ENCODE data around the gene LHFPL3.

Gene LHFPL3

DNA sequence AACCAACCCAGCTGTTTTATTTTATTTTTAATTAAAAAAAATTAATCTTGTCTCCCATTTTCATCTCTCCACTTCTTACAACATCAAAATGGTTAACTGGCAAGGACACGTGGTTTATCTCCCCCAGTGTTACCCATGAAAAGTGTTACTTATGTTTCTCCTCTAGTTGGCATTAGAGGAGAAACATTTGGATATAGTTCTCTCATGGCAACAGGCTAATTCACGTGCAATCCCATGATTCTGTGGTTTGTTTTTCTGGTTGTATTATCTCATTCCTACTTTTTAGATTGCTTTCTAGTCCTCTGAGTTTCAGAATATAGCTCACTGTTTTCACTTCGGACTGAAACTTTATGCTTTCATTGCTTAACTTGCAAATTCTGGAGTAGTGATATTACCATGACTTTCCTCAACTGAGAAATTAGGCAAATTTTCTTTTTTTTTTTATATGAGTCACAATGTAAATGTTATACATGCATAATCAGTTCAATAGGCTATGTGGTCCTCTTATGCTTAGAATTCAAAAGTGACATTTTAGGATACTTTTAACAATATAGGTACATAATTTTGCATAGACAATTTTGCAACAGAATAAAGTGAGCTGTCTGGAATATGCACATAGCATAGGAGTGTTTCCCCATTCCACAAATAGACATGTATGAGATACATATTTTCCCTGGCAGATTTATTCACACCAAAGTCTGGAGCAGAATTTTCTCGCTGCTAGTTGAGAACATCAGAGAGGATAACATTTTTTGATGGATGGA lies 43.0 kb downstream of the LHFPL3 start:
- DNase-seq, result no peak

DNA sequence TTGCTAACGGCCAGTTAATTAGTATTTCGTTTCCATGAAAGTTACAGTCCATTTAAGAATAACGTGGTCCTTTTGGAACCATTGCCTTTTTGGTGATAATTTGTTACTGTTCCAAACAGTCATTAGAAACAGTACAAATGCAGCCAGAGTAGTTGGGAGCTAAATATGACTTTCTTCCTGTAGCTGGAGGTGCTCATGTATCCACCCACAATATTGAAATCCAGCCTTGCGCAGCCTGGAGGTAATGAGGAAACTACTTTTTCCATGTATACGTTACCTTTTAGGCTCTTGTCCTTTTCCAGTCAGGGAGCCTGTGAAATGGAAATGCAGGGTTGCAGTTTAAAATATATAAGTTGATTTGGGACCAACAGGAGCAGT lies 43.6 kb downstream of the LHFPL3 start:
- no peak for DNase-seq

DNA sequence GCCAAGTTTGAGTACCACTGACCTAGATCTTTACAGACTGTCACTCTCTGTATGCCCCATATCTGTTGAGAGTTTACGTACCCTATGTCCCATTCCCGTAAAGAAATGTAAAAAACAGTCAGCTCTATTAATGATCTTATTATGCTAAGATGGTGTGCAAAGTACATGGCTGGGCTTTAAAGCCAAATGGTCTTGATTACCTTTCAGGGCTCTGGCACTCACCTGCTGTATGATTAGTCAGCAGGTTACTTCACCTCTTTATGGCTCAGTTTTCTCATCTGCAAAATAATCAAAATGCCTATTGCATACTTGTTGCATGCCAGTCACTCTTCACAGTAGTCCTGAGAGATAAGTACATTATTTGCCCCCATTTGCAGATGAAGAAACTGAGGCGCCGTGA lies 54.2 kb downstream of the LHFPL3 start:
- no peak for DNase-seq

DNA sequence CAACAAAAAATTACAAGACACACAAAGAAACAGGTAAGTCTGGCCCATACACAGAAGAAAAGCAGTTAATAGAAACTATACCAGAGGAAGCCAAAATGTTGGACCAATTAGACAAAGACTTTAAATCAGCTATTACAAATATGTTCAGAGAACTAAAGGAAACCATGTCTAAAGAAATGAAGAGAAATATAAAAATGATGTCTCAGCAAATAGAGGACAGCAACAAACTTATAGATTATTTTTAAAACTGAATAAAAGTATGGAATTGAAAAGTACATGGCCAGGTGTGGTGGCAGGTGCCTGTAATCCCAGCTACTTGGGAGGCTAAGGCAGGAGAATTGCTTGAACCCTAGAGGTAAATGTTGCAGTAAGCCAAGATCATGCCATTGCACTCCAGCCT lies 58.5 kb downstream of the LHFPL3 start:
- DNase-seq, result no peak

DNA sequence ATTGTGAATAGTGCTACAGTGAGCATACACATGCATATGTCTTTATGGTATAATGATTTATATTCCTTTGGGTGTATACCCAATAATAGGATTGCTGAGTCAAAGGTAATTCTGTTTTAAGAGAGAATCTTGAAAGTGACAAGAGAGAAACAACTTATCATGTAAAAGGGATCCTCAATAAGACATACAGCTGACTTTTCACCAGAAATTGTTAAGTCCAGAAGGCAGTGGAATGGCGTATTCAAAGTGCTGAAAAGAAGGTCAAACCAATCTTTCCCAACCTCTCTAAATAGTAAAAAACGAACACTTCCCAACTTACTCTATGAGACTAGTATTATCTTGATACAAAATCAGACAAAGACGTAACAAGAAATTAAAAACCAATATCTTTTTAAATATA lies 59.8 kb downstream of the LHFPL3 start:
- no peak for DNase-seq

DNA sequence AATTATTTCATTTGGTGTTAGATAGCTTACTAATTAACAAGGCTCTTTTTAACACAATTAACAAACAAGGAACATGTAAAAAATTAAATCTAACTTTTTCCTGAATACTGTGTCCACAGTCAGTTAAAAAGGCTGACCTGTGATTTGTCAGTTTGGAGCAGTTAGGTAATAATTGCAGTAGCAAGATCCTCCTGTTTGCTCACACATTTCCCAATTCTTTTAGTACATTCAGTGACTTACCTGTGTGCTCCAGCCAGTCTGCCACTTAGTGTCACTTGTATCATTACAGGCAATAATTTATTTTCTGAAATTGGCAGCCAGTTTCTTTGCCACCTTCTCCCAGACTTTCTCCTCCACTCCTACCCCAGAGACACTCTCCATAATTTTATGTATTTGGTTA lies 66.8 kb downstream of the LHFPL3 start:
- DNase-seq, result no peak

DNA sequence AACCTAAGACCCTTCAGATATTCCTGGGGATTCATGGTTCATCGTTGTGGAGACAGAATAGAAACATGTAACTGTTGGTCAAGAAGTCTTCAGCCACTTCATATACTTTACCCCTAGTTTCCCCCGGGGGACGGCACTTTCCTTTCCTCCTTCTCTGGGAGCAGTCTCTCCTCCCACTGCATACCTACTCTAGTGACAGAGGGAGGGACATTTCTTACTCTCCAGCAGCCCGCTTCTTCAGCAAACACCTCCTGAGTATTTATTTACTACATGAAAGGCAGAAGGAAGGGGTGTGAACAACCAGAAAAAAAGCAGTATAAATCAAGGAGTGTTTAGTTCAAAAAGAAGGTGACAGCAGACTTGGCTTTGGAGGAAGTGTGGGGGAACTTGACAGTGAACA lies 69.0 kb downstream of the LHFPL3 start:
- DNase-seq, result no peak

DNA sequence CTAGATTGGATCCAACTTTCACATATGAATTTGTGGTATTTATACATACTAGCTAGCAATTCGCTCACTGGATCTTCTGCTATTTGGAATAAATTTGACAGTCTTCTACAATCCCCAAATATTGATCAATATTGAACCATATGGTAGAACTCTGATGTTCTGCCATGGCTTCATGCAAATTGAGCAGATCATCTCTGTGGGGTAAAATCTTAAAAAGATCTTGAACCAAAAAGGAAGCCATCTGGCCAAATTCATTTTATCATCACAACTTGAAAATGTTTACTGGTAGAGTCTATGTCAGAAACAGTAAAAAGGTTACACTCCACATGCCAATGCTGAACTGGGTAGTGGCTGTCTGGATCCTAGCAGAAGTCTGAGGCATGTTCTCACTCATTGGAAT lies 80.0 kb downstream of the LHFPL3 start:
- DNase-seq, result no peak

DNA sequence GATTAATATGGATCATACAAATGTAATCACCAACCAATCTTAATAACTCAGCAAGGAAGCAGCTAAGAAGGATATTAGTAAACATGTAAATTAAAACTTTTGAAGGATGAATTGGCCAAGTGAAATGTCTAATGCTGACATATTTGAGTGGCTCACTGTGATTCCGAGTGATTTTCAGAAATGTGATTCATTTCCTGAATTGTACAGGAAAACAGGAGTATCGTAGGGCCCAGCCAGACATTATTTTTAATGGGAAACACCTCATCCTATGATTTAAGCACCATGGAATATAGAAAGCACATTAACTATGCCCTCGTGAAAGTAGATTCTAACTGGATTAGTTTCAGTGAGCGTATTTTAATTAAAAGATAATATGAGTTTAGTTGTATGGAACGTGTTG lies 82.3 kb downstream of the LHFPL3 start:
- DNase-seq, result no peak

DNA sequence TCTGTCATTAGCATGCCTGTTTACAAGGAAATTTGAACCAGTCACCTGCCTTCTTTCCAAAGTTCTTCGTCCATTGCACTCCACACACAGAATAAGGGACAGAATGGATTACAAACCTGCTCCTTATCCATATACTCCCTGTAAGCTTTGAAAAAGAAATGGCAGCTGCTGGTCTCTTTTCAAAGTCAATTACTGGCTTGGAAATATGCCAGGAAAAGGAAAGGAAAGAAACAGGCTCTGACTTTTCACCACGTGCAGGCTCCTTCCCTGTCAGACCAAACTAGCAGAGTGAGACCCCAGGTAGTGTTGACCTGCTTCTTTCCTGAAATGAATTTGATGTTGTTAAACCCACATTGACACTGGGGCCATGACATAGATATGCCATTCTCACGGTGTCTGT lies 84.5 kb downstream of the LHFPL3 start:
- no peak for DNase-seq

DNA sequence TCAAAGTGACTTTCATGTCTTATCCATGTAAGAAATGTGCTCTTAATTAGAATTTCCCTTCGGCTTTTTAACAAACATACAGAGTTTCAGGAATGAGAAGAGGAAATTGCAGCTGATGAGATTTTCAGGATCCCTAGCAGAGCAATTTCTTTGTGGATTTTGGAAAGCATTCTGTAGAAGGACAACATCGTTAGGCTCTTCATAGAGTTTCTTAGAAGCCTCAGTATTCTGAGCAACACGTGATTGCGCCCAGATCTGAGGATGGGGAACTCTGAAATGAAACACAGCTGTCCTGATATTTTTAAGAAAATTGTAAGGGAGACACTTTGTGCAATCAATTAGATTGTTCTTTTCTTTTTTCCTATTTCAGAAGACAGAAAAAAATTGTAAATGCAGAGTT lies 85.8 kb downstream of the LHFPL3 start:
- DNase-seq, result no peak

DNA sequence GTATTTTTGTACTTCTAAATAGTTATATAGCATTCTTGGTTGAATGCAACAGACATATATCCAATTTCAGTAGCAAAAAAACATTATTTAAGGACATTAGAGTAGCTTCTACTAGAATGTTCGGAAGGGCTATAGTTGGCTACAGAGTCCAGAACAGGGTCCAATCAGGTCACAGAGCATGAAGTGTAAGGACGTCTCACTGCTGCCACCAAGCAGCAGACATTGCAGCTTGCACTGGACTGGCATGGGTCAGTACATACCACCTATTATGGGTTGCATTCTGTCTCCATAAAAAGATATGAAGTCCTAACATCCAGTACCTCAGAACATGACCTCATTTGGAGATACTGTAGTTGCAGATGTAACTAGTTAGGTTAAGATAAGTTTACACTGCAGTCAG lies 87.3 kb downstream of the LHFPL3 start:
- no peak for DNase-seq

DNA sequence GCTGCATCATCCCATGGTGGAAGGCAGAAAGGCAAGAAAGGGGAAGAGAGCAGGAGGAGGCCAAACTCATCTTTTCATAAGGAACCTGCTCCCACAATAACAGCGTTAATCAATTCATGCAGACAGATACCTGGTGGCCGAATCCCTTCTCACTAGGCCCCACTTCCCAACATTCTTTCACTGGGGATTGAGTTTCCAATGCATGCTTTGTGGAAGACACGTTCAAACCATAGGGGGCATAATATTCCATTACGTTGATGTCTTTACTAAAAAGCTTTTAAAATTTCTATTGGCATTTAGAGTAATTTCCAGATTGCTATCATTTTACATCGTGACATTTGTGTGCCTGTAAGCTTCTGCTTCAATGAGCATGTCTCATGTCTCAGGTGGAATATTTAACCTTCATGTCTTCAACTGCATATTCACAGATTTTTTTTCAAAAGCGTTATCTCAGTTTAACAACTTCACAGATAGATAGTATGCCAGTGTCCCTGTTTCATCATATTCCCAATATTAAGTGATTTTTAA lies 88.5 kb downstream of the LHFPL3 start:
- no peak for DNase-seq

DNA sequence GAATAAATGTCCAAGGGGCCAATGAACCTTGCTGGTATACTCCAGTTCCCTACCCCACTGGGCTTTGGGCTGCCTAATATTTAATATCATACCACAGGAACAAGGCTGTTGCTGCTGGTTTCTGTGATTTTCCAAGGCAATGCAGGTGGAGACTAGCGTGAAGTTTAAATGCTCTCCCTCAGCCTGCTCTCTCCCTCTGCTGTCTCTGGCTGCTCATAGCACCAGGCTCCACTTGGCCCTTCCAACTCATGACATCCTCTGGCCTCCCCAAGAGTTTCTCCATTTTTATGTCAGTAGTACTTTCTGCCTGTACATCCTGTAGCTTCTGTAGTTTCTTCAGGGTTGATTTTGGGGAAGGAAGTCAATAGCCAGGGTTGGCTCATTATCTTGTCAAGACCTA lies 103.5 kb downstream of the LHFPL3 start:
- DNase-seq, result no peak

DNA sequence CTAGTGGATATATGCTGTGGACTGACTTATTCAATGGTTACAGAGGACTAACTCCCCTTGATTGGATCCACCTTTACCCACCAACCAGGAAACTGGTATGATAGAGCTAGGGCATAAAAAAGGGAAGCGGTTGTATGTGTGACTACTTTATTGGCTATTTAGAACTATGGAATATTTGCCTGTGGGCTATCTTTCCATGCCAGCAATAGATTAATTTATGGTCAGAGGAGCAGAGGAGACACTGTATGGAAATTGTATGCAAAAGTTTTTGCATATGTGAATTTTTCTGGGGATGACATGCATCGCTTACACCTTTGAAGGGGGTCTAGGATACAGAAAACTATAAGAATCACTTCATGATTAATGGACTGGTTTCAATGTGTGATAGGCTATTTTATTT lies 105.7 kb downstream of the LHFPL3 start:
- DNase-seq, result no peak

DNA sequence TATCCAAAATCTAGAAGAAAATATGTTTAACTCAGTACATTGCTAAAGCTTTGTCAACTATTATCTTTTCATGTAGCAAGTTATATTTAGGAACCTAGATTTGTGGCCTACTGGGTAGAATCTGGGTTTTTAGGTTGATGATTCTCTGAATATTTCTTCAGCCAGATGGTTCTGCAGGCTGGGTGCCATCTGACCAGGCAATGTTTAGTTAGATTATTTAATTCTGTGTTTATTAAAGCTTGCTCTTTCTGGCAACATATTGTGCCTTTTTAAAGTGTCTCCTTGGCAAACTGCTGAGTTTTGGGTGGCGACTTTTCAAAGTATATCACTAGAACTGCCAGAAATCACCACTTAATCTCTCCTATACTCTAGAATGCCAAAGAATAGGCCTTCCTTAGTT lies 114.1 kb downstream of the LHFPL3 start:
- DNase-seq, result no peak

DNA sequence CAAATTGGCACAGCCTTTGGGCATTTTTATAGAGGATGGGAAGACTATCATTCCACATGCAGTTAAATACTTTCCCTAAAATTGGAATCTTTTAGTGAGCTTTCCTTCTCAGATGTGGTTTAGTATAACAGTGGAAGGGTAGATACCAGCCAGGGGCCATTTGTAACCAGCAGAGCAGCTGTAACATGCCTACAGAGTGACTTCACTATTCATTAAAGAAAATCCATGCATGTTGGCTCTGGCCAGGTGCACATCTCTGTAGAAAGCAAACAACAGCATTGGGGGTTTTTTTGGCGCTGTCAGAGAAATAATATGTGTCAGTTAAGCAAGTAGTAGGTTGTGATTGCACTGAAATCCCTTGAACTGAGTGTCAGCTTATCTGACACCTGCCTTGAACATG lies 115.6 kb downstream of the LHFPL3 start:
- DNase-seq, result no peak

DNA sequence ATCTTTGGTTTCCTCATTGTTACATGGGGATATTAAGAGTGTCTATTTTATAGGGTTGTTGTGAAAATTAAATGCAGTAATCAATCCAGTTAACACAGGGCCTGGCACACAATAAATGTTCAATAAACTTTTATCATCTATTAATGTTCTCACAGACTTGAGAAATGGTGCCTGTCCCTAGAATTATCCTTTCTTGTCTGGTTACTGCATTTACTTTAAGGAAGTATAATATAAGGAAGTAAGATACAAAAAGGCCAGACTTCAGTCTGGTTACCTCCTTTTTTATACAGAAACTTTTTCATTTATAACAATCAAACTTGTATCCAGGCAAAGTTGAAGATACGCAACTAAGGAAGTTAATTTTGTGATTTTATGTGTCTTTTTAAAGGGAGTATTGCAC lies 117.0 kb downstream of the LHFPL3 start:
- no peak for DNase-seq

DNA sequence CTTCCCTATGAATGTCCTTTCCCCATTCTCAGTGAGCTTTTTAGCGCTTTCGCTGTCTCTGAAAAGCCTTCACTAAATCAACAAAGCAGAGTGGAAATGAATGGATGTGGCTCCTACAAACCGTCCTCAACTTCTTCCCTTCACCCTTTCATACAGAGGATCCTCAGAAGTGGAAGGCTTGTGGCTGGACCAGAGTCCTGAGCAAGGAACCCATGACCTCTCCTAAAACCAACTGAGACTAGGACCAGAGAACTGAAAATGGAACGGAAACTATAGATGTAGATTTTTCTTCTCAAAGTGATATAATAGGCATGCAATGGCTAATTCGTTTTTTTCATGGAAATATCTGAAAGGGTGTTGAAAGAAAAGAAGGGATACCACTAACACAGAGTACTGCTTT lies 122.5 kb downstream of the LHFPL3 start:
- DNase-seq, result no peak

DNA sequence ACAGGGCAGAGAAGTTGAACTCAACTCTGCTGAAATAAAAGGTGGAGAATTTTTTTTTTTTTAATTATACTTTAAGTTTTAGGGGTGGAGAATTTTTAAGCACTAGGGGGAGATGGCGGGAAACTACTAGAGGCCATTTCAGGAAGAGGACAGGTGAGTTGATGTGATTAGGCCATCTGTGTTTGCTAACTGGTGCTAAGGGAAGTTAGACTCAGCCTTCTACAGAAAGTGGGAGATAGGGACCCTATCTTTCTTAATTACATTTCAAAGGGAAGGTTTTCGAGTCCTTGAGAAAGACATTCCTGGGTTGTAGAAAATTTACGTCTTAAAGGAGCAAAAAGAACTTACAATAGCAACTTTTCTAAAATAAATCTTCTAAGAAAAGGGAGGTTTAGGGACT lies 124.8 kb downstream of the LHFPL3 start:
- no peak for DNase-seq

DNA sequence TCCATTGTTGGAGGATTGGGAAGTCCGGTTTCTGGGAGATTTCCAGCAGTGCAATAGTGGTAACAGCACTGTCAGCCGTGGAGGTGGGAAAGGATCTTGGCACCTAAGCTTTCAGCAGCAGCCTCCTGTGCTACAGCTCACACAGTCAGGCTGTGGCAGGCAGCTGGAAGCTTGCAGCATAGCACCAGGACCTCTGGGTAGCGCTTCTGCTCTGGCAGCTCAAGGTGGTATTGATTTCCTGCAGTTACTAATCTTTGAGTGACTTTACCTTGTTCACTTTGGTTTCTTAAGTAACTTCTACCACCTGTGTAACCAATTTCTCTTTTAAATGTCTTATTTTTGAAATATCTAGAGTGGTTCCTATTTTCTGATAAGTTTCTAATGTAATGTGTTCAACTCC lies 130.5 kb downstream of the LHFPL3 start:
- no peak for DNase-seq

DNA sequence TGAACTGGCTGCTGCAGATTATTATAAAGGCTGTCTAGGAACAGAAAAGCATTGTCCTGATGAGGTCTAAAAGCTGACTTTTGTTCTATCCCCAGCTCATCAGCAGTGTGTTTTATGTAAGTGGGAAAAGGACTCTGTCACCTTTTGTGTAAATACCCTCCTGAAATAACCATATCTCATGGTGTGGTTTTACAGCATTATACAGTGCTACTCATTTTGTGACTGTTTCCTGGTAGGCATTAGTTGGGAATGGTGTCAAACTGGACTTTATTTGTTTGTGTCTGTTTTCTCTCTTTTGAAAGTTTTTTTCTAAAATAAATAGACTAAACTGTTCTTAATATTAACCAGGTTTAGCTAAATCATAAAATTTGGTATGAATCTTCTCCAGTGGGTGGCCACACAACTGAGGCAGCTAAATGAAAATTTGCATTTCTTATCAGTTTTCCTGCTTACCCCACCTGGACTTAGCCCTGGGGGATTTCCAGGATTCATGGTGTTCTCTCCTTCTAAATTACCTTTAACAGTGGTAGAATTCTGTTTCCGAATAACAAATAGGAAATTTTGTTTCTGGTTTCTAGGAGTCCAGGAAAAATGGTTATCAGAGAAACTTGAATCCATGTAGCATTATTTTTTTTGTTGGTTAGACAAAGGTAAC lies 140.9 kb downstream of the LHFPL3 start:
- DNase-seq, result no peak

DNA sequence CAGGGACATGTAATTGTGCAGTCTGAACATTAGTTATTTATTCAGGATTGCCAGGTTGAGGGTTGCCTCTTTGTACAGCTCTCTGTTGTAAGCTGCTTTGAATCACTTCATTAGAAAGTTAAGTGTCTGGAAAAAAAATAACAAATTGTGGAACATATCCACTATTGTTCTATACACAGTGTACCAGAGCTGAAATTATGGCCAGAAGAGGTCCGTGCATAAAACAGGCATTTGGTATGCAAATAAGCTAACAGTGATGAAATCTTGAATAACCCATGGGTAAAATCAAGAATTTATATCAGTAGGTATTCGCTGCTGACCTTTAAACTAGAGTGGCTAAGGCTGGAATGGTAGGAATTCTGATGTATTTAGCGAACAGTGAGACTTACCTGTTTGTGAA lies 152.1 kb downstream of the LHFPL3 start:
- no peak for DNase-seq

DNA sequence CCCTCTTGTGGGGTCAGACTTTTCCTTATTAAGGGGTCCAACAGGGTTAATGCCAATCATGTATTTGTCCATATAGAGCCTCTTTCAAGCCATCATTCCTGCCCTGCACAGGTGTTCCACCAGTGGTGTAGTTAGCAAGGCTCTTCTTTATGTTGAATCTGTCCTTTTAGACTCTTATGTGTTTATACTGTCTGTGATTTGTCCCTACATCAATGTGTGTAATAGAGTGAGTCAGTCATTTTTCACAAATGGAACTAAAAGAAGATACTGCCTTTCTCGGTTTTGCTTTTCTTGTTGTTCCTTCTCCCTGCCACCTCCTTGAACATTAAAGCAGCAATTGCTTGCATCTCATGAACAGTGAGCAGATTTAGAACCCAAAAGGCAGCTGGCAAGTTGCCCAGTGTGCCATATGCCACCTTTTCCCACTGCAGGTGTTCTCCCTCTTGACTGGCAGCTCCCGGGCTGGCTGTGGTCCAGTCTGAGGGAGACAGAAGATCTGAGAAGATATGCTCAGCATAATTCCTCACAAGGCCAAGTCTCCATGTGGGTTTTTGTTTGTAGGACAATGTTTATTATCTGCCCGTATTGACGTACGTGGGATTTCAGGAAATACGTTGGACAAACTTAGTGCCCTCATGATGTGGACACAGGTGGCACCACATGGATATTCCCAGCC lies 154.1 kb downstream of the LHFPL3 start:
- no peak for DNase-seq

All from stimulated activated CD4-positive, alpha-beta T cell treated with anti-CD3 and anti-CD28 coated beads, Interleukin-15, amount 100 ng/mL, for 24 hours (primary cell).